GM12878 (cell line): ENCODE measurements around the gene C3orf70. TPM values are rescaled to one million over a fixed set of nuclear protein-coding genes. Genes with fewer than 3 reads are reported as not detected.

Source experiments
- ATAC-seq: fragments of 200-7000 bp; cut with Tn5 transposase; 3 replicates; pipeline ENCODE4 v1.9.1; 2020; ENCODE audit warnings: mild to moderate bottlenecking, moderate library complexity
- BruUV-seq: library from RNA; stranded (reverse); fragments of 400-500 nt; replicated peaks from 2 replicates; lab custom pipeline; 2021; lab: Mats Ljungman, UMichigan
- CTCF ChIA-PET: fragments of 300-600 bp; sonication (Branson Sonifier 250); formaldehyde crosslinking; extraction: SDS; loops from one replicate; lab custom pipeline; 2021; ENCODE audit warnings: inconsistent platforms; lab: Yijun Ruan, JAX
- POLR2A ChIA-PET: fragments of 350-600 bp; formaldehyde crosslinking; extraction: SDS; loops from one replicate; lab custom pipeline; 2021; ENCODE audit warnings: inconsistent platforms; lab: Charles Lee
- RAD21 ChIA-PET: fragments of 300-600 bp; sonication (Branson Sonifier 250); formaldehyde crosslinking; loops from one replicate; lab custom pipeline; 2023; ENCODE audit warnings: antibody characterized with exemption; ENCODE audit not compliant: unreplicated experiment; lab: Charles Lee
- SMC1A ChIA-PET: fragments of 300-600 bp; sonication (Branson Sonifier 250); formaldehyde crosslinking; loops from one replicate; lab custom pipeline; 2023; ENCODE audit not compliant: unreplicated experiment, uncharacterized antibody; lab: Charles Lee
- DNase-seq: peaks from one replicate; pipeline ENCODE4 v3.0.0-alpha.2; 2011; ENCODE audit warnings: low read depth, low spot score
- FAIRE-seq: peaks from 3 replicates; lab custom pipeline; 2011; peaks lifted over from hg19 to GRCh38; lab: Jason Lieb, UNC
- H2AFZ ChIP-seq: 2 replicates; pipeline ENCODE4 v1.6.0; 2011; ENCODE audit warnings: low read depth, low read length, control low read depth; ENCODE audit not compliant: control insufficient read depth
- H3K27ac ChIP-seq: 2 replicates; pipeline ENCODE4 v1.5.1; 2011; ENCODE audit warnings: control low read depth; ENCODE audit not compliant: control insufficient read depth, insufficient read depth
- H3K27me3 ChIP-seq, 2 experiments: replicated peaks in 1 of 2; 2 replicates each; pipeline versions ENCODE4 v1.6.0 to v1.6.1; 2011; ENCODE audit warnings: low read length in 1 of 2; ENCODE audit not compliant: control insufficient read depth in 2 of 2, insufficient read depth in 2 of 2
- H3K36me3 ChIP-seq, 2 experiments: 2 replicates each; pipeline ENCODE4 v1.5.1; 2011; ENCODE audit warnings: low read length in 1 of 2; ENCODE audit not compliant: control insufficient read depth in 2 of 2, insufficient read depth in 2 of 2
- H3K4me1 ChIP-seq: 2 replicates; pipeline ENCODE4 v1.6.1; 2011; ENCODE audit warnings: mild to moderate bottlenecking, low read length, moderate library complexity, mixed read lengths; ENCODE audit not compliant: control insufficient read depth, insufficient read depth
- H3K4me2 ChIP-seq: 2 replicates; pipeline ENCODE4 v1.6.0; 2011; ENCODE audit warnings: control low read depth; ENCODE audit not compliant: control insufficient read depth, insufficient read depth
- H3K4me3 ChIP-seq: fragments of 200-600 bp; sonication (generic); 2 replicates; pipeline ENCODE4 v1.5.1; 2016
- H3K79me2 ChIP-seq: 2 replicates; pipeline ENCODE4 v1.6.0; 2011; ENCODE audit warnings: low read length; ENCODE audit not compliant: control insufficient read depth, insufficient read depth
- H3K9ac ChIP-seq: 2 replicates; pipeline ENCODE4 v1.8.0; 2011; ENCODE audit warnings: low read length, control low read depth, mixed read lengths; ENCODE audit not compliant: control insufficient read depth, insufficient read depth
- H3K9me3 ChIP-seq: replicated peaks from 3 replicates; pipeline ENCODE4 v1.5.1; 2011; ENCODE audit warnings: mild to moderate bottlenecking, low read length; ENCODE audit not compliant: control insufficient read depth, insufficient read depth
- H4K20me1 ChIP-seq: 2 replicates; pipeline ENCODE4 v1.6.0; 2011; ENCODE audit not compliant: control insufficient read depth, insufficient read depth
- ATF7 ChIP-seq: fragments of 450-650 bp; IDR thresholded peaks from 2 replicates; pipeline ENCODE4 v1.6.1; 2016; ENCODE audit warnings: low read depth, mild to moderate bottlenecking
- CHD2 ChIP-seq: IDR thresholded peaks from 2 replicates; pipeline ENCODE4 v1.6.1; 2011; ENCODE audit warnings: low read depth, low read length, improper control_type of control experiment, borderline replicate concordance
- DPF2 ChIP-seq: fragments of 450-650 bp; IDR thresholded peaks from 2 replicates; pipeline ENCODE4 v1.6.1; 2017; ENCODE audit warnings: mild to moderate bottlenecking
- ELK1 ChIP-seq: IDR thresholded peaks from 2 replicates; pipeline ENCODE4 v1.6.1; 2012; ENCODE audit warnings: low read depth, low read length, improper control_type of control experiment
- EZH2 ChIP-seq: IDR thresholded peaks from 2 replicates; pipeline ENCODE4 v1.6.1; 2012; ENCODE audit warnings: low read depth, mild to moderate bottlenecking, control low read depth, inconsistent platforms, low read length, borderline replicate concordance; ENCODE audit not compliant: control insufficient read depth
- KAT2A ChIP-seq: conservative IDR thresholded peaks from 2 replicates; pipeline ENCODE4 v1.6.1; 2011; ENCODE audit warnings: low read depth, low read length; ENCODE audit not compliant: control insufficient read depth
- NBN ChIP-seq: fragments of 450-650 bp; IDR thresholded peaks from 2 replicates; pipeline ENCODE4 v1.6.1; 2016
- NFIC ChIP-seq: IDR thresholded peaks from 2 replicates; pipeline ENCODE4 v1.6.1; 2012; ENCODE audit warnings: low read depth, mild to moderate bottlenecking, inconsistent platforms, low read length, moderate library complexity
- NFYA ChIP-seq: IDR thresholded peaks from 2 replicates; pipeline ENCODE4 v1.6.1; 2011; ENCODE audit warnings: low read depth, mild to moderate bottlenecking, low read length, improper control_type of control experiment, borderline replicate concordance
- NFYB ChIP-seq: IDR thresholded peaks from 2 replicates; pipeline ENCODE4 v1.6.1; 2011; ENCODE audit warnings: low read depth, mild to moderate bottlenecking, low read length, improper control_type of control experiment, moderate library complexity; ENCODE audit not compliant: insufficient read depth
- NR2C1 ChIP-seq: fragments of 450-650 bp; IDR thresholded peaks from 2 replicates; pipeline ENCODE4 v1.6.1; 2017; ENCODE audit warnings: antibody characterized with exemption, mild to moderate bottlenecking, moderate library complexity
- NRF1 ChIP-seq: conservative IDR thresholded peaks from 2 replicates; pipeline ENCODE4 v1.6.1; 2011; ENCODE audit warnings: mild to moderate bottlenecking, low read depth, low read length, improper control_type of control experiment
- RELA ChIP-seq: fragments of 450-650 bp; IDR thresholded peaks from 2 replicates; pipeline ENCODE4 v1.8.0; 2014; ENCODE audit warnings: borderline replicate concordance; ENCODE audit not compliant: partially characterized antibody
- SREBF1 ChIP-seq: IDR thresholded peaks from 2 replicates; pipeline ENCODE4 v1.6.1; 2012; ENCODE audit warnings: mild to moderate bottlenecking, low read length
- TBL1XR1 ChIP-seq: IDR thresholded peaks from 2 replicates; pipeline ENCODE4 v1.6.1; 2012; ENCODE audit warnings: low read depth, low read length, improper control_type of control experiment
- TCF7 ChIP-seq: IDR thresholded peaks from 2 replicates; pipeline ENCODE4 v1.6.1; 2014; ENCODE audit warnings: antibody characterized with exemption, borderline replicate concordance
- ZBED1 ChIP-seq: IDR thresholded peaks from 2 replicates; pipeline ENCODE4 v1.6.1; 2016; ENCODE audit warnings: borderline replicate concordance
- ZBTB11 ChIP-seq: fragments of 450-650 bp; formaldehyde crosslinking; IDR thresholded peaks from 2 replicates; pipeline ENCODE4 v1.5.0; 2022; ENCODE audit warnings: mild to moderate bottlenecking, missing genetic modification characterization
- in situ Hi-C: fragments of 300-500 bp; cut with MboI; formaldehyde crosslinking; loops from 9 replicates; pipeline ENCODE4 v1.14.3; 2018; ENCODE audit warnings: mixed read lengths
- intact Hi-C: fragments of 100-400 bp; cut with micrococcal nuclease; formaldehyde crosslinking; loops from one replicate; pipeline ENCODE4 v1.14.2; 2022; ENCODE audit not compliant: unreplicated experiment
- polyA plus RNA-seq, 11 experiments: library from polyadenylated mRNA; depleted of rRNA in 4 of 11; unstranded in 6 of 11; stranded (reverse) in 5 of 11; fragments of >200 nt; fragmentation: Nextera tagmentation in 4 of 11; fragmentation: Illumina TruSeq in 1 of 11; extraction: Ambion mirVana in 4 of 11; extraction: Trizol in 1 of 11; gene quantifications; 1 replicate in 1 of 11; 2 replicates in 10 of 11; pipeline versions ENCODE4 v1.2.1 to v1.2.3, GENCODE V29; 2011 to 2016; ENCODE audit warnings: inconsistent platforms in 2 of 11, missing spikeins in 2 of 11, low read depth in 1 of 11
- total RNA-seq, 4 experiments: library from RNA; depleted of rRNA in 3 of 4; stranded (reverse); fragments of >200 nt in 3 of 4; fragmentation: Illumina TruSeq in 1 of 4; extraction: Trizol in 1 of 4; gene quantifications; 2 replicates each; pipeline versions ENCODE4 v1.2.1 to v1.2.3, GENCODE V29; 2013 to 2021

C3orf70 gene
- total and polyA plus RNA-seq, 10 of the 15 experiments (the other 5 are each of a cell fraction or from before 2014, with no cell fraction given): 0.03 to 0.04 TPM; not detected in 8

- no peak overlapping the region for H3K27ac ChIP-seq
- FAIRE-seq (no peak), ATAC-seq (no peak), DNase-seq (no peak)
- SMC1A ChIA-PET: interaction anchor here (1.5 kb wide), 1 partner anchor 13 kb away, joined by 5 read pairs; no protein-coding TSS in a partner anchor
- no peaks in the 10 kb centered on the region for H3K27me3 ChIP-seq
- in situ Hi-C loops (no loop called here), intact Hi-C loops (no loop called here)
- no peaks in the 10 kb centered on the region for H3K36me3 ChIP-seq
- H3K9me3 ChIP-seq: no peaks in the 10 kb centered on the region
- BruUV-seq: no TSS peak
- H3K9ac ChIP-seq: no peak overlapping the region
- RAD21 ChIA-PET: no interaction called here
- no peaks in the 10 kb centered on the region for H3K79me2 ChIP-seq
- CTCF ChIA-PET: interaction anchor here (0.6 to 2.5 kb wide), 3 partner anchors 12 to 314 kb away, joined by 3 to 7 read pairs (median 3); no protein-coding TSS in a partner anchor
- no peak overlapping the region for H2AFZ ChIP-seq
- POLR2A ChIA-PET: no interaction called here
- TF ChIP-seq NR2C1 (no peak), NFYA (no peak), SREBF1 (no peak), EZH2 (no peak), RELA (no peak), CHD2 (no peak), NBN (no peak), DPF2 (no peak), NFIC (no peak), ATF7 (no peak), NRF1 (no peak), ZBED1 (no peak), NFYB (no peak), ZBTB11 (CRISPR knock-in tag) (no peak), ELK1 (no peak), TCF7 (no peak), KAT2A (no peak), TBL1XR1 (no peak)
- H3K4me2 ChIP-seq: no peak overlapping the region
- no peaks in the 10 kb centered on the region for H4K20me1 ChIP-seq
- no peaks in the 10 kb centered on the region for H3K4me1 ChIP-seq
- no peak overlapping the region for H3K4me3 ChIP-seq
Measured at GRCh38 chr3:185188816-185189215, 36.0 kb upstream of the C3orf70 start.
